Heart left ventricle (tissue), 13 donors: ENCODE results near the gene GABBR2.

ENCODE experiments used
- CTCF ChIP-seq, 12 donors: fragments of 200-600 bp; sonication (generic) in 4 of 12; IDR thresholded peaks; one replicate each; pipeline versions ENCODE4 v1.5.0 to v1.8.0; 2018 to 2022; ENCODE audit warnings: antibody characterized with exemption in 12 of 12, mild to moderate bottlenecking in 5 of 12
- POLR2A ChIP-seq, 2 donors: fragments of 450-650 bp; IDR thresholded peaks; one replicate each; pipeline ENCODE4 v1.6.1; 2017; ENCODE audit warnings: antibody characterized with exemption in 2 of 2, mild to moderate bottlenecking in 2 of 2, moderate library complexity in 2 of 2
- donor health status: ischemic (EF 13 %, LVEDD 7.1; RV severe dilation, severe dysfunction).
- donor health status: DM: no; HTN: yes; CAD: no.
- donor health status: DM: no; HTN: no; CAD: no.
- donor health status: ischemic (EF 25% LVEDD 6.9; RV normal size, moderate dysfunction).
- donor health status: ischemic (EF 25% LVEDD 5.7; RV mildly dilated, moderate dysfunction).
- donor health status: ischemic (EF 35%, LVEDD 5.7; RV mildly dilated, moderate dysfunction).
- donor health status: nonischemic (EF 11% LVEDD 7.7; RV severe dilation, severe dysfunction).
- donor health status: DM: yes; HTN: yes; CAD: no.
- donor health status: PGD.
- donor health status: ischemic (EF 29% LVEDD 5.4; RV normal size, mild dysfunction).
- donor health status: nonischemic (EF 23%, LVEDD 6.1; RV moderate dilation, normal function).

GRCh38 chr9:98736226-98736625, 27.5 kb upstream of the GABBR2 start:
- TF ChIP-seq CTCF (IDR thresholded peaks at IDR 0.05): no peak
- no peak for TF ChIP-seq POLR2A (IDR thresholded peaks at IDR 0.05)
